ENCODE measurements around the gene MLYCD. TPM values are rescaled to one million over a fixed set of nuclear protein-coding genes. Genes with fewer than 3 reads are reported as not detected.
A peak's percentile ranks its signal among the peaks of the same experiment; 100 is the strongest.

Gene MLYCD
- total and polyA plus RNA-seq, 2 donors from 2014 or later, result 8.8 to 9.1 TPM

GRCh38 chr16:83931556-83931955 lies 32.6 kb downstream of the MLYCD start:
- Histone ChIP-seq H3K27ac (ENCODE audit: low read depth in 2 of 2, low read length in 2 of 2) (no peak overlapping the region), H3K4me3 (ENCODE audit: low read length in 3 of 3) (no peak overlapping the region), H3K9ac (ENCODE audit: low read length in 3 of 3) (no peak overlapping the region), H3K9me3 (ENCODE audit: control insufficient read depth in 2 of 3, insufficient read depth in 1 of 3, low read length in 3 of 3) (no peaks in the 10 kb centered on the region), H3K27me3 (ENCODE audit: control insufficient read depth, insufficient read depth, low read length) (no peaks in the 10 kb centered on the region), H3K4me1 (ENCODE audit: control insufficient read depth in 2 of 3, insufficient read depth in 2 of 3, low read depth in 1 of 3, low read length in 3 of 3) (peaks cover 0 to 2% (median 0%) of the 10 kb centered on the region in 3 donors), H3K36me3 (ENCODE audit: control insufficient read depth in 2 of 3, insufficient read depth in 3 of 3, low read length in 3 of 3) (peaks cover 0 to 3% (median 0%) of the 10 kb centered on the region in 3 donors)
- FAIRE-seq (no peak), DNase-seq (peak in 1 of 5 donors; percentile 79)
- TF ChIP-seq CTCF (IDR thresholded peaks at IDR 0.05; ENCODE audit: borderline replicate concordance, extremely low read depth, insufficient read depth), result no peak
- intact Hi-C loops (cut with DNase I), result no loop called here

GRCh38 chr16:83932304-83932703 lies 33.4 kb downstream of the MLYCD start:
- DNase-seq, result no peak
- H3K4me3 ChIP-seq (ENCODE audit: low read length in 3 of 3), result no peak overlapping the region

GRCh38 chr16:83932955-83933673 lies 34.2 kb downstream of the MLYCD start:
- Histone ChIP-seq H3K4me1 (ENCODE audit: control insufficient read depth in 2 of 3, insufficient read depth in 2 of 3, low read depth in 1 of 3, low read length in 3 of 3) (no peaks in the 10 kb centered on the region), H3K9me3 (ENCODE audit: control insufficient read depth in 2 of 3, insufficient read depth in 1 of 3, low read length in 3 of 3) (no peaks in the 10 kb centered on the region), H3K36me3 (ENCODE audit: control insufficient read depth in 2 of 3, insufficient read depth in 3 of 3, low read length in 3 of 3) (peaks cover 0 to 3% (median 0%) of the 10 kb centered on the region in 3 donors), H3K9ac (ENCODE audit: low read length in 3 of 3) (no peak overlapping the region), H3K4me3 (ENCODE audit: low read length in 3 of 3) (no peak overlapping the region), H3K27ac (ENCODE audit: low read depth in 2 of 2, low read length in 2 of 2) (no peak overlapping the region), H3K27me3 (ENCODE audit: control insufficient read depth, insufficient read depth, low read length) (no peaks in the 10 kb centered on the region)
- TF ChIP-seq CTCF (IDR thresholded peaks at IDR 0.05; ENCODE audit: borderline replicate concordance, extremely low read depth, insufficient read depth), result no peak
- no peak for DNase-seq
- intact Hi-C loops (cut with DNase I), result no loop called here
- FAIRE-seq, result no peak

More at GRCh38 chr16:83932304-83932703, 33.4 kb downstream of the MLYCD start:
- intact Hi-C loops (cut with DNase I), result no loop called here
- Histone ChIP-seq H3K27me3 (ENCODE audit: control insufficient read depth, insufficient read depth, low read length) (no peaks in the 10 kb centered on the region), H3K27ac (ENCODE audit: low read depth in 2 of 2, low read length in 2 of 2) (no peak overlapping the region), H3K4me1 (ENCODE audit: control insufficient read depth in 2 of 3, insufficient read depth in 2 of 3, low read depth in 1 of 3, low read length in 3 of 3) (no peaks in the 10 kb centered on the region), H3K36me3 (ENCODE audit: control insufficient read depth in 2 of 3, insufficient read depth in 3 of 3, low read length in 3 of 3) (peaks cover 0 to 3% (median 0%) of the 10 kb centered on the region in 3 donors), H3K9me3 (ENCODE audit: control insufficient read depth in 2 of 3, insufficient read depth in 1 of 3, low read length in 3 of 3) (no peaks in the 10 kb centered on the region), H3K9ac (ENCODE audit: low read length in 3 of 3) (no peak overlapping the region)
- no peak for TF ChIP-seq CTCF (IDR thresholded peaks at IDR 0.05; ENCODE audit: borderline replicate concordance, extremely low read depth, insufficient read depth)
- no peak for FAIRE-seq

All from kidney (tissue), 14 donors.